HEK293 (cell line): ENCODE measurements around the gene C8G.

ENCODE experiments used
- BCL11B ChIP-seq: fragments of 450-650 bp; formaldehyde crosslinking; IDR thresholded peaks from 2 replicates; pipeline ENCODE4 v1.5.1; 2016; ENCODE audit warnings: low read depth, missing biosample characterization, missing genetic modification characterization
- GLI4 ChIP-seq: fragments of 450-650 bp; formaldehyde crosslinking; IDR thresholded peaks from 2 replicates; pipeline ENCODE4 v1.5.1; 2016; ENCODE audit warnings: missing biosample characterization, missing genetic modification characterization
- ZNF19 ChIP-seq: fragments of 450-650 bp; formaldehyde crosslinking; IDR thresholded peaks from 2 replicates; pipeline ENCODE4; 2016; ENCODE audit warnings: missing biosample characterization, missing genetic modification characterization, low read depth
- ZNF311 ChIP-seq: fragments of 450-650 bp; formaldehyde crosslinking; IDR thresholded peaks from 2 replicates; pipeline ENCODE4 v1.5.1; 2017; ENCODE audit warnings: missing biosample characterization, missing genetic modification characterization, borderline replicate concordance
- ZNF585B ChIP-seq: fragments of 450-650 bp; formaldehyde crosslinking; IDR thresholded peaks from 2 replicates; pipeline ENCODE4 v1.5.1; 2016; ENCODE audit warnings: missing biosample characterization, missing genetic modification characterization
- ZNF768 ChIP-seq: fragments of 450-650 bp; formaldehyde crosslinking; IDR thresholded peaks from 2 replicates; pipeline ENCODE4 v1.5.1; 2018; ENCODE audit warnings: missing biosample characterization, mild to moderate bottlenecking, missing genetic modification characterization
- TF ChIP-seq, protein P1 (sequence below): fragments of 450-650 bp; formaldehyde crosslinking; IDR thresholded peaks from 2 replicates; pipeline ENCODE4 v1.5.1; 2016; ENCODE audit warnings: missing biosample characterization, missing genetic modification characterization
- TF ChIP-seq, protein P2 (sequence below): fragments of 450-650 bp; IDR thresholded peaks from 2 replicates; pipeline ENCODE4 v1.5.1; 2018; ENCODE audit warnings: missing biosample characterization, missing genetic modification characterization
- TF ChIP-seq, protein P3 (sequence below): fragments of 450-650 bp; formaldehyde crosslinking; IDR thresholded peaks from 2 replicates; pipeline ENCODE4 v1.5.1; 2017; ENCODE audit warnings: missing biosample characterization, missing genetic modification characterization
- TF ChIP-seq, protein P4 (sequence below): fragments of 450-650 bp; formaldehyde crosslinking; IDR thresholded peaks from 2 replicates; pipeline ENCODE4 v1.5.1; 2016; ENCODE audit warnings: missing biosample characterization, missing genetic modification characterization
- TF ChIP-seq, protein P5 (sequence below): fragments of 450-650 bp; formaldehyde crosslinking; conservative IDR thresholded peaks from 2 replicates; pipeline ENCODE4 v1.5.1; 2016; ENCODE audit warnings: low read depth, missing biosample characterization, missing genetic modification characterization

DNA sequence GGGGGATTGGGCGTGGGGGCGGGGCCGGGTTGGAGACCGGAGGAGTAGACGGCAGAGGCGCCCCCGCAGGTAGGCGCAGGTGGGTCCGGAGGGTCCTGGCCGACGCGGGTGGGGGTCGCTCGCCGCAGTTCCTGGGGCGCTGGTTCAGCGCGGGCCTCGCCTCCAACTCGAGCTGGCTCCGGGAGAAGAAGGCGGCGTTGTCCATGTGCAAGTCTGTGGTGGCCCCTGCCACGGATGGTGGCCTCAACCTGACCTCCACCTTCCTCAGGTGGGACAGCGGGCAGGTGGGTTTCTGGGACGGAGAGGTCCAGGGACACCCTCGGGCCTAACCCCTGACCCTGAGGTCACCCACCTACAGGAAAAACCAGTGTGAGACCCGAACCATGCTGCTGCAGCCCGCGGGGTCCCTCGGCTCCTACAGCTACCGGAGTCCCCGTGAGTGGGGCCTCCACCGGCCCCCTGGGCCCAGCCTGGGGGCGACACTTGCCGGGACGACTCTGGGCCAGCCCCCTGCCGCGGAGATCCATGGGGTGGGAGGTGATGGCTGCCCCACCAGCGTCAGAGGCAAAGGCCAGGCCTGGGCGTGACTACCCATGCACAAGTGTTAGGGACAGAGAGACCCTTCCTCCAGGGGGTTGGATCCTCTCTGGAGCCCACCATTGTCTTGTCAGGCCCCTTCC, 34.0 kb downstream of the C8G start:
- TF ChIP-seq, protein P1, sequence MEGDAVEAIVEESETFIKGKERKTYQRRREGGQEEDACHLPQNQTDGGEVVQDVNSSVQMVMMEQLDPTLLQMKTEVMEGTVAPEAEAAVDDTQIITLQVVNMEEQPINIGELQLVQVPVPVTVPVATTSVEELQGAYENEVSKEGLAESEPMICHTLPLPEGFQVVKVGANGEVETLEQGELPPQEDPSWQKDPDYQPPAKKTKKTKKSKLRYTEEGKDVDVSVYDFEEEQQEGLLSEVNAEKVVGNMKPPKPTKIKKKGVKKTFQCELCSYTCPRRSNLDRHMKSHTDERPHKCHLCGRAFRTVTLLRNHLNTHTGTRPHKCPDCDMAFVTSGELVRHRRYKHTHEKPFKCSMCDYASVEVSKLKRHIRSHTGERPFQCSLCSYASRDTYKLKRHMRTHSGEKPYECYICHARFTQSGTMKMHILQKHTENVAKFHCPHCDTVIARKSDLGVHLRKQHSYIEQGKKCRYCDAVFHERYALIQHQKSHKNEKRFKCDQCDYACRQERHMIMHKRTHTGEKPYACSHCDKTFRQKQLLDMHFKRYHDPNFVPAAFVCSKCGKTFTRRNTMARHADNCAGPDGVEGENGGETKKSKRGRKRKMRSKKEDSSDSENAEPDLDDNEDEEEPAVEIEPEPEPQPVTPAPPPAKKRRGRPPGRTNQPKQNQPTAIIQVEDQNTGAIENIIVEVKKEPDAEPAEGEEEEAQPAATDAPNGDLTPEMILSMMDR, result no peak
- no peak for TF ChIP-seq GLI4 (tag by site-specific recombination)
- TF ChIP-seq ZNF311 (tag by site-specific recombination), result no peak
- TF ChIP-seq, protein P2, sequence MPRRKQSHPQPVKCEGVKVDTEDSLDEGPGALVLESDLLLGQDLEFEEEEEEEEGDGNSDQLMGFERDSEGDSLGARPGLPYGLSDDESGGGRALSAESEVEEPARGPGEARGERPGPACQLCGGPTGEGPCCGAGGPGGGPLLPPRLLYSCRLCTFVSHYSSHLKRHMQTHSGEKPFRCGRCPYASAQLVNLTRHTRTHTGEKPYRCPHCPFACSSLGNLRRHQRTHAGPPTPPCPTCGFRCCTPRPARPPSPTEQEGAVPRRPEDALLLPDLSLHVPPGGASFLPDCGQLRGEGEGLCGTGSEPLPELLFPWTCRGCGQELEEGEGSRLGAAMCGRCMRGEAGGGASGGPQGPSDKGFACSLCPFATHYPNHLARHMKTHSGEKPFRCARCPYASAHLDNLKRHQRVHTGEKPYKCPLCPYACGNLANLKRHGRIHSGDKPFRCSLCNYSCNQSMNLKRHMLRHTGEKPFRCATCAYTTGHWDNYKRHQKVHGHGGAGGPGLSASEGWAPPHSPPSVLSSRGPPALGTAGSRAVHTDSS, result no peak
- TF ChIP-seq, protein P3, sequence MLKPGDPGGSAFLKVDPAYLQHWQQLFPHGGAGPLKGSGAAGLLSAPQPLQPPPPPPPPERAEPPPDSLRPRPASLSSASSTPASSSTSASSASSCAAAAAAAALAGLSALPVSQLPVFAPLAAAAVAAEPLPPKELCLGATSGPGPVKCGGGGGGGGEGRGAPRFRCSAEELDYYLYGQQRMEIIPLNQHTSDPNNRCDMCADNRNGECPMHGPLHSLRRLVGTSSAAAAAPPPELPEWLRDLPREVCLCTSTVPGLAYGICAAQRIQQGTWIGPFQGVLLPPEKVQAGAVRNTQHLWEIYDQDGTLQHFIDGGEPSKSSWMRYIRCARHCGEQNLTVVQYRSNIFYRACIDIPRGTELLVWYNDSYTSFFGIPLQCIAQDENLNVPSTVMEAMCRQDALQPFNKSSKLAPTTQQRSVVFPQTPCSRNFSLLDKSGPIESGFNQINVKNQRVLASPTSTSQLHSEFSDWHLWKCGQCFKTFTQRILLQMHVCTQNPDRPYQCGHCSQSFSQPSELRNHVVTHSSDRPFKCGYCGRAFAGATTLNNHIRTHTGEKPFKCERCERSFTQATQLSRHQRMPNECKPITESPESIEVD, result no peak
- TF ChIP-seq, protein P4, sequence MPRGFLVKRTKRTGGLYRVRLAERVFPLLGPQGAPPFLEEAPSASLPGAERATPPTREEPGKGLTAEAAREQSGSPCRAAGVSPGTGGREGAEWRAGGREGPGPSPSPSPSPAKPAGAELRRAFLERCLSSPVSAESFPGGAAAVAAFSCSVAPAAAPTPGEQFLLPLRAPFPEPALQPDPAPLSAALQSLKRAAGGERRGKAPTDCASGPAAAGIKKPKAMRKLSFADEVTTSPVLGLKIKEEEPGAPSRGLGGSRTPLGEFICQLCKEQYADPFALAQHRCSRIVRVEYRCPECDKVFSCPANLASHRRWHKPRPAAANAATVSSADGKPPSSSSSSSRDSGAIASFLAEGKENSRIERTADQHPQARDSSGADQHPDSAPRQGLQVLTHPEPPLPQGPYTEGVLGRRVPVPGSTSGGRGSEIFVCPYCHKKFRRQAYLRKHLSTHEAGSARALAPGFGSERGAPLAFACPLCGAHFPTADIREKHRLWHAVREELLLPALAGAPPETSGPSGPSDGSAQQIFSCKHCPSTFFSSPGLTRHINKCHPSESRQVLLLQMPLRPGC (tag by site-specific recombination), result no peak
- peak; percentile 62; the same call in 1 of the 2 replicates for TF ChIP-seq BCL11B
- TF ChIP-seq ZNF19 (tag by site-specific recombination), result no peak
- TF ChIP-seq, protein P5, sequence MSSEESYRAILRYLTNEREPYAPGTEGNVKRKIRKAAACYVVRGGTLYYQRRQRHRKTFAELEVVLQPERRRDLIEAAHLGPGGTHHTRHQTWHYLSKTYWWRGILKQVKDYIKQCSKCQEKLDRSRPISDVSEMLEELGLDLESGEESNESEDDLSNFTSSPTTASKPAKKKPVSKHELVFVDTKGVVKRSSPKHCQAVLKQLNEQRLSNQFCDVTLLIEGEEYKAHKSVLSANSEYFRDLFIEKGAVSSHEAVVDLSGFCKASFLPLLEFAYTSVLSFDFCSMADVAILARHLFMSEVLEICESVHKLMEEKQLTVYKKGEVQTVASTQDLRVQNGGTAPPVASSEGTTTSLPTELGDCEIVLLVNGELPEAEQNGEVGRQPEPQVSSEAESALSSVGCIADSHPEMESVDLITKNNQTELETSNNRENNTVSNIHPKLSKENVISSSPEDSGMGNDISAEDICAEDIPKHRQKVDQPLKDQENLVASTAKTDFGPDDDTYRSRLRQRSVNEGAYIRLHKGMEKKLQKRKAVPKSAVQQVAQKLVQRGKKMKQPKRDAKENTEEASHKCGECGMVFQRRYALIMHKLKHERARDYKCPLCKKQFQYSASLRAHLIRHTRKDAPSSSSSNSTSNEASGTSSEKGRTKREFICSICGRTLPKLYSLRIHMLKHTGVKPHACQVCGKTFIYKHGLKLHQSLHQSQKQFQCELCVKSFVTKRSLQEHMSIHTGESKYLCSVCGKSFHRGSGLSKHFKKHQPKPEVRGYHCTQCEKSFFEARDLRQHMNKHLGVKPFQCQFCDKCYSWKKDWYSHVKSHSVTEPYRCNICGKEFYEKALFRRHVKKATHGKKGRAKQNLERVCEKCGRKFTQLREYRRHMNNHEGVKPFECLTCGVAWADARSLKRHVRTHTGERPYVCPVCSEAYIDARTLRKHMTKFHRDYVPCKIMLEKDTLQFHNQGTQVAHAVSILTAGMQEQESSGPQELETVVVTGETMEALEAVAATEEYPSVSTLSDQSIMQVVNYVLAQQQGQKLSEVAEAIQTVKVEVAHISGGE (tag by site-specific recombination), result no peak
- TF ChIP-seq ZNF585B, result no peak
- no peak for TF ChIP-seq ZNF768 (tag by site-specific recombination)
